ELF-1 (cell line): ENCODE data around the gene SUSD2.
"Not testable (repeated sequence)": the region's sequence is repeated elsewhere in the genome, so short reads cannot be mapped to it uniquely, and the experiment has no call there.

Experiments used
- DNase-seq: peaks from one replicate; pipeline ENCODE4 v3.0.0-alpha.2; 2016; ENCODE audit warnings: low read depth, low spot score

SUSD2 gene

DNA sequence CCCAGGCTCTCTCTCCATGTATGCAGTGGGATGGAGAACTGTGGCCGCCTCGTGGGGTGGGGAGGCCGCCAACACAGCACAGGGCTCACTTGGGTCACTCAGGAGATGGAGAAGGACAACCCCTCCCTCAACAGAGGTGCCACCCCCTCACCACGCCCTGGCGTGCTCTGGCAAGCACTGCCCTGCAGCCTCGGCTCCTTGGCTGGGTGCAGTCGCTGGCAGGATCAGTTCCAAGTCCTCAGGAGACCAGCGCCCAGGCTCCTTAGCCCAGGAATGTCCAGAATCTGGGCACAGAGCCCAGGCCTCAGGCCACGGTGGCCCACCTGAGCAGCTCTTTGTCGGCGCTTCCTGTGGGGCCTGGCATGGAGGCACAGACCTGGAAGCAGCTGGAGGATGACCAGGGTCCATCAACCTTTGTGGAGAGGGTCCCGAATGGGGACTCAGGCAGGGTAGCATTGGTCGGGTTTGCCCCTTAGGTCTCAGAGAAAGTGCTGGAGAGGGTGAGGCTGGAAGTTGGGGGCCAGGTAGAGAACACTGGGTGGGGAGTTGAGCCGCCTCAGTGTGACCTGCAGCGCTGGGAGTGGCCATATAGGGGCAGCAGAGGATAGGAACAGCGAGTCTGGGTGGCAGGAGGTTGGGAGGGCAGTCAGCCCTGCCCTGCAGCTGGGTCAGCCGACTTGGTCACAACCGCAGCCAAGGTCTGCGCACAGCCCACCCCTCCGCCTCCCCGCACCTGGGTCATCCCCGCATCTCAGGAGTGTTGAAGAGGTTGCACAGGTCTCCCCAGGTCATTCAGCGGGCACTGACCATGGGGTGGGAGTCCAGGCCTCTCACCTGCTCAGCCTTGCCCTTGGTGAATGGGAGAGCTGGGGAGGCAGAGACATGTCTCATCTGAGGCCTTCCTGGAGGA lies 8.2 kb downstream of the SUSD2 start:
- peak; percentile 81 for DNase-seq

GRCh38 chr22:24190159-24190540 lies 8.9 kb downstream of the SUSD2 start:
- DNase-seq = no peak

- DNase-seq = no peak
Measured at GRCh38 chr22:24190596-24191208, 9.4 kb downstream of the SUSD2 start.

- no peak for DNase-seq
Measured at GRCh38 chr22:24191381-24191841, 10.1 kb downstream of the SUSD2 start.

GRCh38 chr22:24191893-24192292 lies 10.6 kb downstream of the SUSD2 start:
- no peak for DNase-seq

- DNase-seq = no peak
Measured at GRCh38 chr22:24198682-24199052, 17.4 kb downstream of the SUSD2 start.

DNA sequence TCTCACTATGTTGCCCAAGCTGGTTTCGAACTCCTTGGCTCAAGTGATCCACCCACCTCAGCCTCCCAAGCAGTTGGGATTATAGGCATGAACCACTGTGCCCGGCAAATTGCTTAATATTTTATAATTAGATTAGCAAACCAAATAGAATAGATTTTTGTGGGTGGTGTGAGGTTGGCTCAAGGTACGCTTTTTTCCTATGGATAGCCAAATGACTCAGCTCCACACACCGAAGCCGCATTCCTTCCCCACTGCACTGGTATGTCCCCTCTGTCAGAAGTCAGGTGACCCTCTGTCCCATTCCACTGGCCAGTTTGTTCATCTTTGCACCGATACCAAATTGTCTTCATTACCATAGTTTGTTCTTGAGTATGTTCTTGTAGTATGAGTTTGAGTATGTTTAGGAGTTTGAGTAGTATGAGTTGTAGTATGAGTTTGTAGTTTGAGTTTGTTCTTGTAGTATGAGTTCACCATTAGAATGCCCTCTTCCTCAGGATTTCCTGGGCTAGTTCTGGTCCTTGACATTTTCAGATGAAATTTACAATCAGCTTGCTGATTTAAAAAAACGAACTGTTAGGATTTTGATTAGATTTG lies 19.4 kb downstream of the SUSD2 start:
- DNase-seq = peak; percentile 50

GRCh38 chr22:24201681-24202614 lies 20.7 kb downstream of the SUSD2 start:
- DNase-seq = peak; percentile 86

- DNase-seq = not testable (repeated sequence)
Measured at GRCh38 chr22:24203856-24204255, 22.6 kb downstream of the SUSD2 start.

DNA sequence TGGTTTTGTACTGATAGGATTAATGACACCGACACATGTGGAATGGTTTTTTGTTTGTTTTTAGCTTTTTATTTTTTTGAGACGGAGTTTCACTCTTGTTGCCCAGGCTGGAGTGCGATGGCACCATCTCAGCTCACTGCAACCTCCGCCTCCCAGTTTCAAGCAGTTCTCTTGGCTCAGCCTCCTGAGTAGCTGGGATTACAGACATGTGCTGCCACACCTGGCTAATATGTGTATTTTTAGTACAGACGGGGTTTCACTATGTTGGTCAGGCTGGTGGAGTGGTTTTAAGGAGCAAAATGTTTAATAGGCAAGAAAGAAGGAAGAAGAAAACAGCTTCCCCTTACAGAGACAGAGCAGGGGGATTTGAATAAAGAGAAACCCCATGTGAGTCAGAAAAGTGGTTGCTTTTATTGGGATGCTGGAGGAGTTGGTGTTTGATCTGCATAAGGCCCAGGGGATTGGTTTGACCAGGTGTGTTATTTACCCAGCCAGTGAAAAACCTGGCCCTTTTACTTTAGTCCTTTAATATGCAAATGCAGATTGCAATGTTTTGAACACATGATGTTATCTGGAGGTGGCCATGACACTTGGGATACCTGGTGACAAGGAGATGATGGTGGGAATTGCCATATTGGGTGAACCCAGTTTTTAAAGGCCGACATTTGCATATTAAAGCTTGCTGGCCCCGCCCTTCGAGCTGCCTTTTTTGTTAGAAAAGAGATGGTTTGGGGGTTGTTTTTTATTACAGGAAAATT lies 24.3 kb downstream of the SUSD2 start:
- peak; percentile 71 for DNase-seq

- DNase-seq = peak; percentile 71
Measured at GRCh38 chr22:24206460-24207263, 25.4 kb downstream of the SUSD2 start.

- no peak for DNase-seq
Measured at GRCh38 chr22:24207264-24208011, 26.2 kb downstream of the SUSD2 start.

DNA sequence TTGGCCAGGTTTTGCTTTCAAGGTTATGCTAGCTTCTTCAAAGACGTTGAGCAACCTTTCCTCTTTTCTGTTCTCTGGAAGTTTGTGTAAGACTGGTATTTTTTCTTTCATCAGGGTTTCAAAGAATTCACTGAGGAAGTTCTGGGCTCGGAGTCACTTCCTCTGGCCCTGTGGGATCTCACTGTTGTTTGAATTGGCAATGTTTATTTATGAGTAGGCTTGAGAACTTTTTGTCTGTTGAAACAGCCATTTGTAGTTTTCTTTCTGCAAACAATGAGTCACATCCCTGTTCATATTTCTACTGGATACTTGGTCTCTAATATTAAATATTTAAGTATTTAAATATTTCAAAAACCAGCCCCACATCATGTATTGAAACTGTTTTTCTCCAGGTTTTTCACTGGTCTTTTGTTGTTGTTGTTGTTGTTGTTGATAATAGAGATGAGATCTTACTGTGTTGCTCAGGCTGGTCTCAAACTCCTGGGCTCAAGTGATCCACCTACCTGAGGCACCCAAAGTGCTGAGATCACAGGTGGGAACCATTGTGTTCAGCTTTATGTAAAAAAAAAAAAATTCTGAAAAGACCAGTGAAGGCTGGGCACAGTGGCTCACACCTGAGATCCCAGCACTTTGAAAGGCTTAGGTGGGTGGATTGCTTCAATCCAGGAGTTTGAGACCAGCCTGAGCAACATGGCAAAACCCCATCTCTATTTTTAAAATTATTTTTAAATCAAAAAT lies 26.9 kb downstream of the SUSD2 start:
- DNase-seq = no peak

- no peak for DNase-seq
Measured at GRCh38 chr22:24209016-24209415, 27.7 kb downstream of the SUSD2 start.

- no peak for DNase-seq
Measured at GRCh38 chr22:24209687-24210086, 28.4 kb downstream of the SUSD2 start.

DNA sequence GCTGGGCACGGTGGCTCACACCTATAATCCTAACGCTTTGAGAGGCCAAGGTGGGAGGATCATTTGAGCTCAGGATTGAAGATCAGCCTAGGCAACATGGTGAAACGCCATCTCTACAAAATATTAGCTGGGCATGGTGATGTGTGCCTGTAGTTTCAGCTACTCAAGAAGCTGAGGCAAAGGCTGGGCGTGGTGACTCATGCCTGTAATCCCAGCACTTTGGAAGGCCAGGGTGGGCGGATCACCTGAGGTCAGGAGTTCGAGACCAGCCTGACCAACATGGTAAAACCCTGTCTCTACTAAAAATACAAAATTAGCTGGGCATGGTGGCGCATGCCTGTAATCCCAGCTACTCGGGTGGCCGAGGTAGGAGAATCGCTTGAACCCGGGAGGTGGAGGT lies 29.1 kb downstream of the SUSD2 start:
- not testable (repeated sequence) for DNase-seq

GRCh38 chr22:24211716-24212115 lies 30.4 kb downstream of the SUSD2 start:
- DNase-seq = not testable (repeated sequence)

GRCh38 chr22:24213111-24213510 lies 31.8 kb downstream of the SUSD2 start:
- DNase-seq = not testable (repeated sequence)
